ENCODE measurements around the gene PIK3R1. TPM values are rescaled to one million over a fixed set of nuclear protein-coding genes. Genes with fewer than 3 reads are reported as not detected.
A peak's percentile ranks its signal among the peaks of the same experiment; 100 is the strongest.

PIK3R1 gene
- total RNA-seq, 6 experiments from 2014 or later, result 36.3 to 173 (median 72.8) TPM

DNA sequence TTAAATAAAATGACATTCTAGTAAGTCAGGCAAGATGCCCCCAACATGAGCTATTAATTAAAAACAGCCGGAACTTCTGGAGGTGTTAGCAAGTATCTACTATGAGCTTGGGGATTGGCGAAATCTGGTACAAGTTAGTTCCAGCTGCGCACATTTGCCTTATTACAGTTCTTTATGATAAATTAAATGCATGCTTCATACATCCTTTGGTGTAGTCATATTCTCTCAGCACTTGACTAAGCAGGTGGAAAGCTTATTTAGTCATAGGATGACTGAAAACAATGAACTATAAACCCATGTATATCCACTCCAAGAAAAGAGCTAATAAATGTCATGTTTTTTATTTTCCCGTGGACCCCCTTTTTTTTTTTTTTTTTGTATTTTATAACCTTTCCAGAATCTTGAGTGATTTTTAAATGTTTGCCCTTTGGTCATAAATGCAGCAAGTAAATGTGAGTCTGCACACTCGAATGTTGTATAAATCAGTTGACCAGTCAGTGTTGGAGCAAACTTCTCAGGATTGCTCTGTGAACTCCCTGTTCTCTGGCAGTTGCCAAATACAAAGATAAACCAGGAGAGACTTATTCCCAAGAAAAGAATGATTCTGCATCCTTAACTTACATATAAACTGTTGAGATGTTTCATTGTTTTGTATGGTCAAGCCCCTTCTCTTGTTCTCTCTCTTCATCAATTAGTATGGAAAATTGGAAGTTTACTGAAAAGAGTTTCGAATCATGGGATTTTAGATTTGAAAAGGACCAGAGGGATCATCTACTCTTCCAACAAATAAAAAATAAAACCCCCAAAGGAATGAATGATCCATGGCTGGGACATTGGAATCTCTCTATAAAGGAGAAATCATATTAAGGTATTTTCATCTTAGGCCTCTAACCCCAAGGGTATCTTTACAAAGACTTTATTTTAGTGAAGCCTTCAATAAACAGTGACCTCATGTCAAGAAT is 38.3 kb downstream of the PIK3R1 start:
- H3K9me3 ChIP-seq, result no peaks in the 10 kb centered on the region
- peaks cover 0 to 91% (median 28%) of the 10 kb centered on the region in 4 donors for H3K4me1 ChIP-seq
- no peak overlapping the region for H3K4me3 ChIP-seq
- no peaks in the 10 kb centered on the region for H3K36me3 ChIP-seq
- ATAC-seq (no peak), DNase-seq (no peak)
- WGBS (ENCODE audit: insufficient coverage, low coverage, low lambda C conversion rate, missing lambda C conversion rate), result 69% methylated on average over 6 of the region's 6 CpGs
- H3K27ac ChIP-seq, result peak overlapping the region in 1 of 3 donors; percentile 49
- intact Hi-C loops (cut with DNase I), result no loop called here
- TF ChIP-seq, protein P1, sequence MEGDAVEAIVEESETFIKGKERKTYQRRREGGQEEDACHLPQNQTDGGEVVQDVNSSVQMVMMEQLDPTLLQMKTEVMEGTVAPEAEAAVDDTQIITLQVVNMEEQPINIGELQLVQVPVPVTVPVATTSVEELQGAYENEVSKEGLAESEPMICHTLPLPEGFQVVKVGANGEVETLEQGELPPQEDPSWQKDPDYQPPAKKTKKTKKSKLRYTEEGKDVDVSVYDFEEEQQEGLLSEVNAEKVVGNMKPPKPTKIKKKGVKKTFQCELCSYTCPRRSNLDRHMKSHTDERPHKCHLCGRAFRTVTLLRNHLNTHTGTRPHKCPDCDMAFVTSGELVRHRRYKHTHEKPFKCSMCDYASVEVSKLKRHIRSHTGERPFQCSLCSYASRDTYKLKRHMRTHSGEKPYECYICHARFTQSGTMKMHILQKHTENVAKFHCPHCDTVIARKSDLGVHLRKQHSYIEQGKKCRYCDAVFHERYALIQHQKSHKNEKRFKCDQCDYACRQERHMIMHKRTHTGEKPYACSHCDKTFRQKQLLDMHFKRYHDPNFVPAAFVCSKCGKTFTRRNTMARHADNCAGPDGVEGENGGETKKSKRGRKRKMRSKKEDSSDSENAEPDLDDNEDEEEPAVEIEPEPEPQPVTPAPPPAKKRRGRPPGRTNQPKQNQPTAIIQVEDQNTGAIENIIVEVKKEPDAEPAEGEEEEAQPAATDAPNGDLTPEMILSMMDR (IDR thresholded peaks at IDR 0.05), result no peak
- TF ChIP-seq POLR2A (IDR thresholded peaks at IDR 0.05), result no peak
- no peaks in the 10 kb centered on the region for H3K27me3 ChIP-seq

DNA sequence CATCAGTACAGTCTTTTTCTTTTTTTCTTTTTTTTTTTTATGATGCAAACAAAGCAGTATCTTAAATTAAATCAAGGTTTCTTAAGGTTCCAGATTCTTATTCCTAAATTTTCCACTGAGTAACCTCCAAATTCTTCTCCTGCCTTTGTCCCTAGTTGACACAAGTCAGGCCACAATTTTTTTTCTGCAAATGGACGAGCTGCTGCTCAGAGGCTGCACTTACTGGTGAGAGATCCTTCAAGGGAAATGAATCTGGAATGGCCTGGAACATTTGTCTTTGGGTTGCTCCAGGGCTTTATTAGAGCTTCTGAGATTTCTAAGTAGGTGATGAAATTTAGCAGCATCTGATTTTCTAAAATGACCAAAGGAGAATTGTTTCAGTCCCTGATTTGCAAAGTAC is 39.3 kb downstream of the PIK3R1 start:
- no peaks in the 10 kb centered on the region for H3K9me3 ChIP-seq
- intact Hi-C loops (cut with DNase I), result no loop called here
- H3K27ac ChIP-seq, result no peak overlapping the region
- H3K4me3 ChIP-seq, result no peak overlapping the region
- 64% methylated on average over 1 of the region's 1 CpG for WGBS (ENCODE audit: insufficient coverage, low coverage, low lambda C conversion rate, missing lambda C conversion rate)
- H3K4me1 ChIP-seq, result peaks cover 0 to 83% (median 23%) of the 10 kb centered on the region in 4 donors
- TF ChIP-seq, protein P1 (IDR thresholded peaks at IDR 0.05), result no peak
- TF ChIP-seq POLR2A (IDR thresholded peaks at IDR 0.05), result no peak
- no peaks in the 10 kb centered on the region for H3K27me3 ChIP-seq
- H3K36me3 ChIP-seq, result no peaks in the 10 kb centered on the region
- DNase-seq (no peak), ATAC-seq (no peak)

DNA sequence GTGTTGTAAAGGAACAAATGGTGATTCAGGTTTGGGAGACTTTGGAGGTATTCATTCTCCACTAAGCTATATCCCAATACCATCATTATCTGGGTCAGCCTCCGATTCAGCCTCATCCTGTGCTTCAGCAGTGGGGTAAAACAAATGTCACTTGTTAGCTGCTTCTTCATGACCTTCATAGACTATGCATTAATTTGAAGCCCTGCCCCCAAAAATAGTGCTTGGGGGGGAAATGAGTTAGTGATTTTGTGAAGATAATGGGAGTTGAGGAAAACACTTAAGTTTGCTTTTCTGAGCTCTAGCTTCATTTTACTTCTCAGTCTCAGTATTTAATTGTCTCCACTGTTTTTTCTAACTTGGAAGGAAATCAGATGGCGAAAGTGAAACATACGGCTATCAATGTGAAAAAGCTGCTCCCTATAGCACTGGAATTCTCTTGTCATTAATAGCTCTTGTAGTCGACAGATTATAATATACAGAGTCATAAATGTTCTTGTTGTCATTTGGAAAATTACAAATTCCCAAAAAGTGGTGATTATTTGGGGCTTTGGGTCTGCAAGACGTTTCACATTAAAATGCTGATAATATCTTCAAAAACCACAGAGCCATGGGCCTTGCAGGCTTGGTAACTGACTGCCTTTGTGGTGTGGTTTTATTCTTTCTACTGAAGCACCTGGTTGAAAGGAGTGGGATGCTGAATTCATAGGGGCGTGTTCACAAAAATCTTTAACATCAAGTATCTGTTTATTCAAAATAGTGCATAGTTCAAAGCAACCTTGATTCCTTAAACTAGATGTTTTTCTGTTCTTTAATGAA is 40.0 kb downstream of the PIK3R1 start:
- Histone ChIP-seq H3K9me3 (no peaks in the 10 kb centered on the region), H3K36me3 (no peaks in the 10 kb centered on the region), H3K4me1 (peaks cover 0 to 81% (median 20%) of the 10 kb centered on the region in 4 donors), H3K27ac (no peak overlapping the region), H3K4me3 (no peak overlapping the region), H3K27me3 (no peaks in the 10 kb centered on the region)
- ATAC-seq (no peak), DNase-seq (no peak)
- 49% methylated on average over 6 of the region's 6 CpGs for WGBS (ENCODE audit: insufficient coverage, low coverage, low lambda C conversion rate, missing lambda C conversion rate)
- TF ChIP-seq, protein P1 (IDR thresholded peaks at IDR 0.05), result no peak
- TF ChIP-seq POLR2A (IDR thresholded peaks at IDR 0.05), result no peak
- intact Hi-C loops (cut with DNase I), result no loop called here

DNA sequence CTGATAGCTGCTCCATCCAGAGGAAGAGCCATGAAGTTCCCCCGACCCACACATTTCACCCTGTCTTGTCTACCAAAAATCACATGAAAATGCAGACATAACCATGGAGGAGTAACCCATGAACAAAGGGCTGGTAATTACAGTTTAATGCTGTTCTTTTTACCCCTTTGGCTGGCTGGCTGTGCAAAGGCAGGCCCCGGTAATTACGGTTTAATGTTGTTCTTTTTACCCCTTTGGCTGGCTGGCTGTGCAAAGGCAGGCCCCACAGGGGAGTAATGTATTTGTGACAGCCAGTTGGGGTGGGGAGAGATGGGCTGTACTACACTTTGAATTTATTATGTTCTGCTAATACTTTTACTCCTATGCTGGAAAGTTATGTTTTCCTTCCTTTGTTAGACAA is 41.7 kb downstream of the PIK3R1 start:
- H3K36me3 ChIP-seq, result no peaks in the 10 kb centered on the region

More for the DNA sequence above, 41.7 kb downstream of the PIK3R1 start:
- Histone ChIP-seq H3K9me3 (no peaks in the 10 kb centered on the region), H3K27me3 (no peaks in the 10 kb centered on the region), H3K4me3 (no peak overlapping the region), H3K27ac (no peak overlapping the region), H3K4me1 (peaks cover 0 to 81% (median 23%) of the 10 kb centered on the region in 4 donors)
- no peak for DNase-seq
- intact Hi-C loops (cut with DNase I), result no loop called here
- no peak for ATAC-seq
- no peak for TF ChIP-seq POLR2A (IDR thresholded peaks at IDR 0.05)
- TF ChIP-seq, protein P1 (IDR thresholded peaks at IDR 0.05), result no peak
- WGBS (ENCODE audit: insufficient coverage, low coverage, low lambda C conversion rate, missing lambda C conversion rate), result 69% methylated on average over 3 of the region's 3 CpGs
